AG09319 (cell line): Measurements from ENCODE around the gene CTDSP1.

ENCODE experiments used
- DNase-seq: peaks from one replicate; pipeline ENCODE4 v3.0.0-alpha.2; 2010; ENCODE audit warnings: low read depth; ENCODE audit errors: extremely low read depth
- CTCF ChIP-seq: IDR thresholded peaks from 2 replicates; pipeline ENCODE4 v1.5.1; 2011; ENCODE audit warnings: low read depth, mild to moderate bottlenecking, inconsistent platforms, low read length, moderate library complexity

Gene CTDSP1

GRCh38 chr2:218435003-218435982, 35.6 kb downstream of the CTDSP1 start:
- DNase-seq, result no peak
- TF ChIP-seq CTCF, result no peak

GRCh38 chr2:218436992-218437391, 37.3 kb downstream of the CTDSP1 start:
- TF ChIP-seq CTCF, result no peak
- no peak for DNase-seq

GRCh38 chr2:218437969-218438368, 38.3 kb downstream of the CTDSP1 start:
- TF ChIP-seq CTCF, result no peak
- DNase-seq, result no peak

GRCh38 chr2:218438596-218438995, 38.9 kb downstream of the CTDSP1 start:
- TF ChIP-seq CTCF, result no peak
- no peak for DNase-seq

- TF ChIP-seq CTCF, result no peak
- DNase-seq, result no peak
Measured at GRCh38 chr2:218444692-218445357, 45.2 kb downstream of the CTDSP1 start.

- DNase-seq, result no peak
- TF ChIP-seq CTCF, result no peak
Measured at GRCh38 chr2:218445602-218446001, 45.9 kb downstream of the CTDSP1 start.

GRCh38 chr2:218446547-218446946, 46.9 kb downstream of the CTDSP1 start:
- TF ChIP-seq CTCF, result no peak
- DNase-seq, result no peak
